Left colon (tissue), 2 donors: ENCODE results near the gene MYH7. TPM values are rescaled to one million over a fixed set of nuclear protein-coding genes. Genes with fewer than 3 reads are reported as not detected.
A peak's percentile ranks its signal among the peaks of the same experiment; 100 is the strongest.
"Not testable (repeated sequence)": the region's sequence is repeated elsewhere in the genome, so short reads cannot be mapped to it uniquely, and the experiment has no call there.

ENCODE experiments used
- ATAC-seq: fragments of 200-7000 bp; cut with Tn5 transposase; one replicate; pipeline ENCODE4 v1.9.1; 2020; ENCODE audit warnings: mild to moderate bottlenecking, moderate library complexity
- DNase-seq, 2 donors: peaks; one replicate each; pipeline ENCODE4 v3.0.0-alpha.2; 2020
- intact Hi-C, 2 donors: fragments of 100-400 bp; cut with DNase I in 1 of 2; cut with micrococcal nuclease in 1 of 2; formaldehyde crosslinking; loops; one replicate each; pipeline versions ENCODE4 v1.11.2 to v1.14.0; 2022; cut with DNase I, micrococcal nuclease
- long read RNA-seq: library from polyadenylated mRNA; unstranded; transcript quantifications from one replicate; pipeline ENCODE4 v2.0.0, GENCODE V29; 2021
- total RNA-seq, 2 donors: library from RNA; stranded (reverse); fragmentation: NEBNext Ultra II Directional; extraction: Animal tissue kit (Norgen Biotek cat#: 25700); gene quantifications; one replicate each; pipeline ENCODE4 v1.2.1, GENCODE V29; 2021
- donor health status: DM: no; HTN: no; CAD: no.
- donor health status: DM: yes; HTN: yes; CAD: no.

MYH7 gene
- not detected for total RNA-seq
- long read RNA-seq: 0 reads

DNA sequence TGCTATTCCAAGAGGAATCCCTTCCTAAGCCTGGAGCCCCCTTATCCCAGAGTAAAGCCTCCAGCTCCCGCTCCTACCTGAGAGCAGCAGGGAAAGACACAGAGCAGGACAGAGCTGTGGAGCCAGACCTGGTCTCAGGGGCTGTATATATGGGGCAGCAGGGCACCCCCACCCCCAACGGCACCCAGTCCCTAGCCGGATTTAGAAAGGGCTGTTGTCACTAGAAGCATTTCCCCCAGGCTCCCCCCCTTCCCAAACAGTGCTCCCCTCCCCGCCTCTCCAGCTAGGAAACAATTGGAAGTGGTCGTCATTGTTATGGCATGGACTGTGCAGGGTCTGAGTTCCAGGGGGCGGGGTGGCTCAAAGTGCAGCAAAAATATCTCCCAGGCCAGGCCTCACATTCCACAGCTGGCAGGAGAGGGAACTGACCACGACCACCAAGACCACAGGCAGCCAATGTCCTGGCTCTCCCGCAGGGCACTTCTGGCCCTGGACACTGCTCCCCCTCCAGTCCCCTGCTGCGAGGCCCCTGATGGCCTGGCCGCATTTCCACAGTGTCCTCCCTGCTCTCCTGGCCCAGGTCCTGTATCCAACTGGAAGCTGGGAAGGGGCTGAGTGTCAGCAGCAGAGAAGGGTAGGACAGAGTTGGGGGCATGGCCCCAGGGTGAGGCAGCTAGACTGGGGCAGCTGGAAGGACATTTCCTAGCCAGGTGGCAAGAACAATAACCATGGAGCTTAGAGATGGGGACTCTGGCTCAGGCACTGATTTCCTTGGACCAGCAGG, at the start of gene MYH7:
TSS of gene MYH7 (minus strand) at position 118 of the 784 bp plus-strand sequence. CDS start 1,928 bp downstream, outside the sequence.
- ATAC-seq (no peak), DNase-seq (no peak)
- intact Hi-C loops: no loop called here

- ATAC-seq (peak; percentile 37), DNase-seq (no peak)
- intact Hi-C loops: no loop called here
These were observed 47.9 kb upstream of the MYH7 start for GRCh38 chr14:23483236-23483854.

DNA sequence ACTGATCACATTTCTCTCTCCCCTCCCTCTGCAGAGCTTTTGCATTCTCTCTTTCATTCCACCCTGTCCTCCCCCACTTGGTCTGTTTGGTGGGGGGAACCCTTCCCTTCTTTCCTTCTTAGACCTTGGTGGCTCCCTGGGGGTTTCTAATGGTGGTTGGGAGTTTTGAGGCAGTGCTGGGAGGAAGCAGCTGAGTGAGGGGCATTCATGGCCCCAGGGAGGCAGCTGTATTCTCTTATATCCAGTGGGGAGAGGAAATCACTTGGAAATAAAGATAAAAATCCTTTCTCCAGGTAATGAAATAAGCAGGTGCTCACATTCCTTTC, 47.3 kb upstream of the MYH7 start:
- intact Hi-C loops: no loop called here

GRCh38 chr14:23481979-23482822, 46.7 kb upstream of the MYH7 start:
- DNase-seq (no peak), ATAC-seq (no peak)
- intact Hi-C loops: no loop called here

More for the DNA sequence above, 47.3 kb upstream of the MYH7 start:
- ATAC-seq (no peak), DNase-seq (no peak)

- intact Hi-C loops: no loop called here
- DNase-seq (no peak), ATAC-seq (no peak)
These were observed 46.0 kb upstream of the MYH7 start for GRCh38 chr14:23481362-23481970.

DNA sequence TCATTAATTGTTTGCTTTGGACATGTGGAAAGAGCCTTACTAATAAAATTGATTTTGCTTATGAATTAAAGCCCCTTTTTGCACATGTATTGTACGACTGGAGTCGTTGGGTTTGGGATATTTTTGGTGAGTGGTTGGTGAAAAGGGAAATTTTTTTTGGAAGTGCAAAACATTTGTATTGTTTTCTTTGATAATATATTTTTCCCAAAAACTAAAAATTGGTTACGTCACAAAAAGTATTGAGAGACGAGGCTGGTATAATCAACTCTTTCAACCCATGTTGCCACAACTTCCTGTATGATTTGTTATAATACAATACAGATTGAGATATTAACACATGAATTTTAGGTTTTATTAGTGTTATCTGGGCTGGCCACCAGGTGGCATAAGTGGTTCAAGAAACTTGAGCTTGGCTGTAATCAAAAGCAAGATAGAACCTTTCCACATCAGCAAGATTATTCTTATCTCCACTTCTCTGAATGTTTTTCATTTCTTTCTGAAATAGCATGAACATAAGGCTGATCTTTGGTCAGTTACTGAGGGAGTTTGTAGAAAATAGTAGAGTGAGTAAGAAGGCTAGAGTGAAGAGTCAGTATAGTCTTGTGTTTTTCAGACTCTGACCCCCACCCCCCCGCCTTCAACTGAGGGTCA, 42.8 kb upstream of the MYH7 start:
- ATAC-seq (peak; percentile 69), DNase-seq (peak in 1 of 2 donors; percentile 67)

DNA sequence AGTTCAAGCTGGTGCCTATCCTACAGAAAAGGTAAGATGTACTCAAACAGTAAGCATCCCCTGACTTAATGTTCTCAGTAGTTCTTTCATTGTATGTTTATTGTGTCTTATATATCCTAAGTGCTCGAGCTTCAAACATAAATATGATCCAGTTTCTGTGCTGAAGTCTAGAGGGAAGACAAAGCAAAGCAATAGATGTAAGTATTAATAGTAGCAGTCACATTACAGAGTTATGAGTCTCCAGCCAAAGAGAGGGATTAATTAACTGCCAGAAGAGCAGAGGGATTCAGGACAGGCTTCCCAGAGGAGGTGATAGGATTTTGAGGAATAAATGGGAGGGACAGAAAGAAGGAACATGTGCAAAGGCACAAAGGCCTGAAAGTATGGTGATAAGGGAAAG, 35.5 kb upstream of the MYH7 start:
- DNase-seq (no peak), ATAC-seq (no peak)
- intact Hi-C loops: no loop called here

More for the DNA sequence above, 42.8 kb upstream of the MYH7 start:
- intact Hi-C loops: loop anchor here (5.0 kb wide), 2 partner anchors 79 to 84 kb away; partner anchors contain the start of gene THTPA (in 1 of the 2)

- intact Hi-C loops: loop anchor here in 1 of 2 donors (10.0 kb wide), 1 partner anchor 145 kb away; the partner anchor contains the start of gene PABPN1
- DNase-seq: no peak
- ATAC-seq: peak; percentile 19
These were observed 34.5 kb upstream of the MYH7 start for GRCh38 chr14:23469906-23470403.

DNA sequence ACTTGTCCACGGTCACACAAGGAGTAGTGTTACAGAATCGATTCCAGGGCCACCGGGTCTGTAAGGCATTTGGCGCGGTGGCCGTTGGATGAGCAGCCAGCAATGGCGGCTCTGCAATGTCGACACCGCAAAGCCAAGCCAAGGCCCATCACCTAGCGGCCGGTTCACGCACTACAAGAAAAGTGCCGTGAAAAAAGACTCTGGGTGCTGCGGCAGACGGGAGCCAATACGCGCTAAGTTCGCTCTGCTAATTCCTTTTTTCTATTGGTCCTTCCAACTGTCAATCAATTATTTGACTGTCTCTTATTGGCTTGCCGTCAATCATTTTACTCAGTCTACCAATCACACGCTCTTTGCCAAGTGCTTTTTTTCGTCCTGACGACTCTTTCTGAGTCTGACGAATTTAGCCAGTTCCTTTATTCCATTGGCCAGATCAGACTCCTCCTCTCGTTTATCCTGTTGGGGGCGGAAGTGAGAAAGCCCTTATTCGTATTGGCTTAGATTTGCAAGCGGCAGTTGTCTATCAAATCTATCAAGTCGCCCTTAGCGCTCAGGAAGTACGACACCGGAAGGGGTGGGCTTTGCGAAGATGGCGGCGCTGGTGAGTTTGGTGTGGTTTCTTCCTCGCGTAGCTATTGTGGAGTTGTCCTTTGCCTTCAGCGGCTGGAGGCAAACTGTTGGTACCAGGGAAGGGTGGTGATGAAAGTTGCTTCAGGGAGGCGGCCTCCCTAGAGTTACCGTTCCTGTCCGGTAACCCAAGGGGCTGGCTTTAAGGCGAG, 33.9 kb upstream of the MYH7 start, which contains the start of gene NGDN:
TSS of gene NGDN (plus strand) at position 577 of the 779 bp plus-strand sequence. CDS start at position 590, 13 bp downstream.
- peak; percentile 91 to 95 for DNase-seq
- ATAC-seq: peak; percentile 95
- intact Hi-C loops: loop anchor here in 1 of 2 donors (10.0 kb wide), 1 partner anchor 145 kb away; the partner anchor contains the start of gene PABPN1

DNA sequence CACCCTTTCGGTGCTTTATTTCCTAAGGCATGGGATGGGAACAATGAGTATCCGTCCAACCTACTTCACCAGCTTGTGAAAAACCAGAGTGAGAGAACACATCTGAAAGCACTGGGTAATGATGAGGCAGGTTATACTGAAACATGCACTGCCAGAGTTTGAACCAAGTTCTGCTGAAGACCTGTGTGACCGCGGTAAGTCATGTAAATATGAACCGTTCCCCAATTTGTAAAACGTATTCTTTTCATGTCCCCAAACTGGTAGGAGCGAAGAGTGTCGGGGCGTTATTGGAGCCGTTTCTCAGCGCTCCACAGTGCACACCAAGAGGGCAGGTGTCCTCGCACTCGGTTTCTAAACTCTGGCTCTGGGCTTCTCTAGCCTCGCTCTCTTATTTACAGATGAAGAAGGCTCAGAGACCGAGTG, 33.3 kb upstream of the MYH7 start:
- intact Hi-C loops: loop anchor here in 1 of 2 donors (10.0 kb wide), 1 partner anchor 144 kb away; the partner anchor contains the start of gene PABPN1
- ATAC-seq: no peak
- no peak for DNase-seq

DNA sequence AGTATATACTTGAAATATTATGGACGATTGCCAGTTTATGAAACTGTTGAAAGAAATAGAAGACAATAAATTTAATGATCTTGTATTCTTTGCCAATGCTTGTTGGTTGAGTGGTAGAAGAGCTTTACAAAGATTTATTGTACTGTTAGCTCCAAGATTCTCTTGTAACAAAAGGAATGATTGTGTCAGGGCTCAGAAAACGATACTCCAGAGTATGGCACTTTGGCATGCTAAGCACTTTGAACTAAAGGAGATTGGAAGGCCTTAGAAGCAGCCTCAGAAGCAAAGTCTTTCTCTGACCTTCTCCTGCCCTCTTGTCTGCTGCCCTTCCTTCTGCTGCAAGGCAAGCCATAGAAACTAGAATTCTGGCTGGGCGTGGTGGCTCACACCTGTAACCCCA, 29.8 kb upstream of the MYH7 start:
- DNase-seq (no peak), ATAC-seq (no peak)
- intact Hi-C loops: loop anchor here in 1 of 2 donors (10.0 kb wide), 1 partner anchor 140 kb away; the partner anchor contains the start of gene PABPN1

- DNase-seq: no peak
- ATAC-seq: no peak
- intact Hi-C loops: loop anchor here in 1 of 2 donors (10.0 kb wide), 1 partner anchor 140 kb away; the partner anchor contains the start of gene PABPN1
These were observed 29.2 kb upstream of the MYH7 start for GRCh38 chr14:23464700-23465099.

- no peak for ATAC-seq
- intact Hi-C loops: loop anchor here in 1 of 2 donors (10.0 kb wide), 1 partner anchor 136 kb away; the partner anchor contains the start of gene PABPN1
- no peak for DNase-seq
These were observed 25.5 kb upstream of the MYH7 start for GRCh38 chr14:23460960-23461359.

DNA sequence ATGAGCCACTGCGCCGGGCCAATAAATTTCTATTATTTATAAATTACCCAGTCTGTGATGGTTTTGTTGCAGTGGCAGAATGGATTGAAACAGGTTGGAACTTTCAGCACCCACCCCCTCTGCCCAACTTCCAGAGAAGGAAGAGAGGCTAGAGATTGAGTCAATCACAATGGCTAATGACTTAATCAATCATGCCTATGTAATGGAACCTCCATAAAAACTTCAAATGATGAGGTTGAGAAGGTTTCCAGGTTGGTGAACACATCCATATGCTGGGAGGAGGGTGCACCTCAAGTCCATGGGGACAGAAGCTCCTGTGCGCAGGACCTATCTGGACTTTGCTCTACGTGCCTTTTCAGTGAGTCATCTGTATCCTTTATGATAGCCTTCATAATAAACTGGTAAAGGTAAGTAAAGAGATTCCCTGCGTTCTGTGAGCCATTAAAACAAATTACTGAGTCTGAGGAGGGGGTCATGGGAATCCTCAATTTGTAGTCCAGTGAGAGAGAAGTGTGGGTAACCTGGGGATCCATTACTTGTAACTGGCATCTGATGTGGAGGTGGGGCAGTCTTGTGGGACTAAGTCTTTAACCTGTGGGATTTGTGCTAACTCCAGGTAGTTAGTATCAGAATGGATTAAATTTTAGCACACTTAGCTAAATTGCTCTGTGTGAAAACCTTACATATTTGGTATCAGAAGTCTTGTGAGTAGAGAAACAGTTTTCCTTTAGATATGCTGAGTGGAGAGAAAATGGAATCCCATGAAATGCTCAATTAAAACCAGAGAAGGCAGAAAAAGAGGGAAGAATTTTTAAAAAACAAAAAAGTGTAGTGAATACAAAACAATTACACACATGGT, 22.4 kb upstream of the MYH7 start:
- peak; percentile 32 to 72 for DNase-seq
- intact Hi-C loops: no loop called here
- ATAC-seq: peak; percentile 100

- DNase-seq, ATAC-seq, intact Hi-C loops: not testable (repeated sequence)
These were observed 21.6 kb upstream of the MYH7 start for GRCh38 chr14:23456883-23457586.
